HG03565 (cell line): ENCODE results near the gene EXOC6B.

ENCODE experiments used
- ATAC-seq: cut with Tn5 transposase; IDR thresholded peaks from one replicate; pipeline ENCODE4 v1.9.1; 2021; ENCODE audit warnings: mild to moderate bottlenecking, moderate library complexity; ENCODE audit not compliant: unreplicated experiment

EXOC6B gene

DNA sequence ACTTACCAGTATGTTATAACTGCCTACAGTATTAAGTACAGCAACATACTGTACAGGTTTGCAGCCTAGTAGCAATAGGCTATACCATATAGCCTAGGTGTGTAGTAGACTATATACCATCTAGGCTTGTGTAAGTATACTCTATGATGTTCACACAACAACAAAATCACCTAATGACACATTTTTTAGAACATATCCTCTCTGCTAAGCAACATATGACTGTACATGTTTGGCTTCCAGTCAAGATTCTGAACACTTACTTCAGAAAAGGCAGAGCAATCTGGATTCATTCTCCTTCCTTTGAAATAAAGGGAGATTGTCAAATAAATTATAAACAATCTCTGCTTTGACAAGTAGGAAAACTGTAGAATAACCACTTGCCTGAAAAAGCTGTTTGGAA, 81.8 kb downstream of the EXOC6B start:
- no peak for ATAC-seq

DNA sequence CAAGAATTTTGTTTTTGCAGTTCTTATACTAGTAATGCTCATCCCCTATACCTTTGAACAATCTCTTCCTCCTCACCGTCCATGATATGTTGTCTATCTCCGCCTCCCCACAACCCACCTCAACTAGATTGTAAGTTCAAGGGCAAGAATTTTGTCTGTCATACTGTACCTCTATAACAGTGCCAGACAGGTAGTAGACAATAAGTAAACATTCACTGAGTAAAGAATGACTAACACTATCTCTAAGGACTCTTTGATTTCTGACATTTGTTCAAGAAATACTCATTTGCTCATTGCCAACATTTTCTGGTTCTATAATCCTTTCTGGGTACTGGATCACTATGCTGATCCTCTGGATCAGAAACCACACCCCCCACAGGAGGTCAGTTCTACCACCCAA, 82.4 kb downstream of the EXOC6B start:
- no peak for ATAC-seq

DNA sequence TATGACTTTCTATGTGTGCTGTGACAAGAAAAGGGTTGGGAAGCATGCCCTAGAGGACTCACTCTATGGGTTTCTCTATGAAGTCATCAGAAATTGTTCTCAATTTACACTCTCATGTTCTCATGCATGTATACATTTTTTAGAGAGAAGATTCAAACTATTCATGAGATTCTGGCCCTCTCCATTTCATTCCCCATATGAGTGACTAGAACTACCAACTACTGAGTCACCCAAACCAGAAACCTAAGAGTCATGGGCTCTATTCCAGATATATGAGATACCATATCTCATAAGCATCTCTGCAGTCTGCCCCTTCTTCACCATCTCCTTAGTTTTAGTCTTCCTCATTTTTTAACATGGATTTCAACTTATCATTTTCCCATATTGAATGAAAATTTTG, 87.7 kb downstream of the EXOC6B start:
- no peak for ATAC-seq

DNA sequence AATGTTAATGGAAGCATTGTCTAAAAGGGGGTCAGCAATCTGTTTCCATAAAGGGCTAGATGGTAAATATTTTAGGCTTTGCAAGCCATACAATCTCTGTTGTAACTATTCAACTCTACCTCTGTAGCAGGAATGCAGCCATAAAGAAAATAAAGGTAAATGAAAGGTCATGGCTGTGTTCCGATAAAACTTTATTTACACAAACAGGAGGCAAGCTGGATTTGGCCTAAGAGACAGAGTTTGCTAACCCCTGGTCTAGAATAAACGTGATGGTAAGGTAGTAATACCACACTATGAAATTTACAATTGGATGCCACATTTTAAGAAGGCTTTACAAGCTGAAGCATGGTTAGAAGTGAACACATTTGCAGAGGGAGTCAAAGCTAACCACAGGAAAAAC, 91.4 kb downstream of the EXOC6B start:
- ATAC-seq: no peak

DNA sequence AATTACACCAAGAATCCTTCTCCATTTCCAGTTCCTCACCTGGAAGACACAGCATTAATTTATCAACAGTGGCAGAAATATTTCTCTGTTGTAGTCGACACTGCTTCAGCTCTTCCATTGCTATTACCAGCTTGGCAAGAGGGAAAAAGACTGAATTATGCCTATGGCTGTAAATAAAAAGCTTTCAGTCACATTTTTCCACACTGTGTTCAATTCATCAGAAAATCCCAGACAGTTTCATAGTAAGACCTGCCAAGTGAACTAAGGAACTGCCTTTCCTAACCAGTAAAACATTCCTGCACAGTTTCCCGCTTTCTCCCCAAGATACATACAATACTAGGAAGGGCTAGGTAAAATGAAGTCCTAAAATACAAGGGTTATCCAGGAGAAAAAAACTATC, 94.7 kb downstream of the EXOC6B start:
- ATAC-seq: no peak

DNA sequence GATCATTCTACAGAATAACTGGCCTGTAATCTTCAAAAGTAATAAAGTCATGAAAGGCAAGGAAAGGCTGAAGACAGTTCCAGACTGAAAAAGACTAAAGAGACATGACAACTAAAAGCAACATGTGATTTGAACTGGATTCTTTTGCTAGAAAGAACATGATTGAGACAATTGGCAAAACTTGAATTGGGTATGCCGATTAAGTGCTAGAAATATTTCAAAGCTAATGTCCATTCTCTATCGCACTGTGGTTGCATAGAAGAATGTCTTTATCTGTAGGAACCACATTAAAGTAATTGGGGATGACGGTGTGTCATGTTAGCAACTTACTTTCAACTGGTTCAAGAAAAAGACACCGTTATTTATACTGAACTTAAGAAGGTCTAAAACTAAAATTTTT, 98.5 kb downstream of the EXOC6B start:
- ATAC-seq: no peak

DNA sequence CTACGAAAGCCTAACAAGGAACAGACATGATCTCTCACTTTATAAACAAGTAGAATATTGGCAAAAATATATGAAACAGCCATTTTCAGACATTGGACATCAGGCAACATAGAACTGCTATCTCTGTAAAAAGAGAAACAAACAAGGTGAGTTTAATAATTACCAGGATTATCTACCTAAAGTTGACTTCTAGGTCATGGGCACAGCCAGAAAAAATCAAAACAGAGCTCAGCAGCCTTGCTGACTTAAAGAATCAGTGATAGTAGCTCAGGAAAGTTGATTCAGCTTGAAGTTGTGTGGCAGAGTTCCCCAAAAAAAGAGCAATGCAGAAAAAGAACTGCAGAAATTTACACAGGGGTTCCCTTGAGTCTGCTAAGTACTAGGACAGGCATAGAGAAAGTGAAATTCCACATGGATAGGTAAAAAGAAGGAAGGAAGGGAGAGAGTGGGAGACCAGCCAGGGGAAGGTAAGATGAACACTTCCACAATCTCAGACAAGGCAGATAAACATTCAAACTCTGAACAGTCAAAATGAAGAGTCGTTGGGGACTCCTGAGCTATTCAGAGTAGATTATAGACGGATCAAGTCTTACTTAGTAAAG, 102.0 kb downstream of the EXOC6B start:
- no peak for ATAC-seq

DNA sequence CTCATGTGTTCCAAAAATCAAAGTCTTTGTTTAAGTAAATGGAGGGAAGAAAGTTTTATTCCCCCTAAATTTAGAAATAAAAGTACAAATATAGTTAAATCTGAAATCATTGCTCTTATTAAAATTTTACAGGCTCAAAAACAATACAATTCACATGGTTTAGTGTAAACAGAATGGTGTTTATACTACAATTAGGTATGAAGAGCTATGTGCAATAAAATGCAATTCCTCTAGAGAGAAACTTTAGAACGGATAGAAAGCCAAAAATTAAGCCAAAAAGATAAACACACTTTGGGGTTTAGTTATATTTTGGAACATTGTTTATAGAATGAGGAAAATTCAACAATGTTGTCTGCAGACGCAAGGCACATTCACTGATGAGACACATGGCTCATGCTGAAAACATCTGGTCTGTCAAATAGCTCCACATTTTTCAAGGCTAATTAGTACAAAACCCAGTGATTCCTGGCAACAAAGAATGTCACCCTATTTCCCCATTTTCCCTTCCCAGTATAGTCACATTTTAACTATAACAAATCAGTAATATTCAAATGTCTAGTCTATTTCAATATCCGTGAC, 103.3 kb downstream of the EXOC6B start:
- ATAC-seq: no peak

DNA sequence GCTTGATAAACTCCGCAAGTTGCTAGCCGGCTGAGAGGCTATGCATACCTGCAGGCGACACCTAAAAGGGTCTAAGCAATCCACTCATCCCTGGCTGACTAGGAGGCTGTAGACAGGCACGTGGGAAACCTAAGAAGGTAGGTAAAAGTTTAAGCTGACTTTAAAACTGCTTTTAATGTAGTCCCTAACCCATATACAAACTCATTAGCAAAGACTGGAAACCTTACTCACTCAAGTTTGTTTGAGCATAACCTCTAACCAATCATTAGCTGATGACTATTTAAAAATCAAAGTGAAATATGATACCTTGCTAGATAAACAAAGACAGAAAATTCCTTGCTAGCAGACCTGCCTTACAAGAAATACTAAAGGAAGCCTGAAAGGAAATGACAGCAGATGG, 106.4 kb downstream of the EXOC6B start:
- no peak for ATAC-seq

DNA sequence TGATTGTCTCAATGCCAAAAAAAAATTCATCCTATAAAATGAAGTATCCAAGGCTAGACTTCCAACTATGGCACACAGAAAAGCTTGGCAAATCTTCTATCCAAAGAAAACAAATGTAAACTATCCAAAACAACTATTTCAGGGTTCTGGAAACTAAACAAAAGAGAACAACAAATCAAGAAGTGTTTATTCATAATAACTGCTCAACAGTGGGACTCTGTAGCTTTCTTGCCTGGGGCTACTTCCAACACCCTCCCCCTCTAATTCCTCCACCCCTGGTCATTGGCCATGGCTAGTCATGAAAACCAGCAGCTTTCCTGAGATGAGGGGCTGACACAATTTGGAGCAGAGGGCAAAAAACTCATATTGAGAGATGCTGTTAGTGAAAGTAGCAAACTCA, 107.0 kb downstream of the EXOC6B start:
- no peak for ATAC-seq

DNA sequence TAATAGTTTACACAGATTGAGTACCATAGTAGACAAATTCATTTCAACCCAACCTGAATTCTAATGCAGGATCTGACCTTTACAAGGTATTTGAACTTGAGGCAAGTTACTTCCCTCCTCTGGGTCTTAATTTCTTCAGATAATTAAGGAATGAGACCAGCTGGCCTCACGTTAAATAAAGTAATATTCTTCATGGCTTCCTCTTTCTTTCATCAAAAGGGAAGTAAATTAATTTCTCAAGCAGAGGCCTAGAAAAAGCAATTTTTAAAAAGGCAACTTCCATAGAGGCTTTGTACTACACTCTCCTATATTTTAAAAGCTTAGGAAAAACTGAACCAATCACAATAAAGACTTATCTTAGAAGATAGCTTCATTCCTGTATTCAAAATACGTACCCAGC, 109.2 kb downstream of the EXOC6B start:
- ATAC-seq: no peak

DNA sequence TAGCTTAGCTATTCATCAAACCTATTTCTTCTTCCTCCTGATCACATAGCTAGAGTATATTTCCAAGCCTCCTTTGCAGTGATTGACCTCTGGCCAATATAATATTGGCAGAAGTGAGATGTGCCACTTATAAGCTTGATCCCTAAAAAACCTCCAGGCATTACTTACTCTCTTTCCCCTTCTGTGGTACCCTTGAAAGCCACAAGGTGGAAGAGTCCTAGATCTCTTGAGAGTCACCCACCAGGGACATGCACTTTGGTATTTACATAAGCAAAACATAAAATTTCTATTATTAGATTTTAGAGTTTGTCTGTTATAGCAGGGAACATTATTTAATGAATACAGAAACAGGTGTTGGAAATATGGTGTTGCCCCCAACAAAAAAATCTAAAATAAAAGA, 112.0 kb downstream of the EXOC6B start:
- ATAC-seq: no peak

DNA sequence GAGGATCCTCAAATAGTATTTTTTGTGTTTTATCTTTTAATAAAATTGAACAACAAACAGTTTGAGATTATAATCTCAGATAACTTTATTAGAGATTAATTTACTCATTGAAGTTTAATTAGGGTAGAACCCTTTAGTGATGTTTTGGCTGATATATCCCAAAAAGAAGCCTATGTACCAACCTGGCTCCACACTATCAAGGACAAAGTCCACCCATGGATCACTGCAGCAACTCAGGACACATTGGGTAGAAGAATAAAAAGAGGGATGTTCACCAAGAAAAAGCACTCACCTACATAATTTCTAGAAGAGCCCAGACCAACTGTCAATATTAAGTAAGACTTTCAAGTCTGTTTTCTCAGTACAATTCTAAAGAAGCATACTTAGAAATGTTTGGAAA, 112.9 kb downstream of the EXOC6B start:
- ATAC-seq: no peak

DNA sequence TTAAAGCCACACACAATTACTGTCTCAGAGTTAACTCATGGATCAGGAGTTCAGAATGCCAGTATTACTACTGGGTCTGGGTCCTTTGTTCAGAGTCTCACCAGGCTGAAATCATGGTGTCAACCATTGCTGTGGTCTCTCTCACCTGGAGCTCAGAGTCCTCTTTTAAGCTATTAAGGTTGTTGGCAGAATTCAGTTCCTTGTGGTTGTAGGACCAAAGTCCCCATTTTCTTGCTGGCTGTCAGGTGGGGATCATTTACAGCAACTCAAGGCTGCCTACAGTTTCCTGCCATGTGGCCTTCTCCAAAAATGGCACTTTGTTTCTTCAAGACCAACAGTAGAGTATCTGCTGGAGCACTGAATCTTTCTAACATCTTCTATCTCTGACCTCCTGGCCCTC, 113.5 kb downstream of the EXOC6B start:
- no peak for ATAC-seq

DNA sequence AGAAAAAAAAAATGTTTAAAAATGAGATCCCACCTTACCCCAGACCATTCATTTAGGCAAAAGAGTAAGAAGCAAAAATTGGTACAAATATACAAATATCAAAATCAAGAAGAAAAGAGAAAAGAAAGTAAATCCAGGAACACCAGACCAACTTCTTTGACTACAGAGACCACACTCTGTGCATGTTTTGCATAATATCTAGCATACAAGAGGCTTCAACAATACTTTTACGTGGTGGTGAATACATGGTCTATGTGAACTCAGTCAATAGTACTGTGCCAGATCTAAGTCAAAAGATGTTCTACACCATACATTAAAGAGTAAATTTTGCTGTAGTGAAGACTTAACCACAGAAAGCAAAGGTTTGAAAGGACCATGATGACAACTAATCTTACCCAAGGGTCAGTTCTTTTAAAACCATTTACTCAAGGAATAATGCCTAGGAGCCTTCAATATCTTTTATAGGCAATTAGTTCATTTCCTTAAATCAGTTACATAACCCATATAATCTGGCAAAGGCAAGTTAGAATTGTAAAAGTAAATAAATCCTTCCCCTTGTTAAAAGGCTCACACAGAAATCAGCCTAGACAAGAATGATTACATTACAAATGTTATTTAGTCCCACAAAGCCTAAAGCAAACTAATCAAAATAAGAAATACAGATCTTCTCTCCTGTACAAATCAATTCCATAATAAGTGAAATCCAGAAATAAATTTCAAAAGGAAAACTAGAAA, 115.2 kb downstream of the EXOC6B start:
- peak; percentile 43 for ATAC-seq

DNA sequence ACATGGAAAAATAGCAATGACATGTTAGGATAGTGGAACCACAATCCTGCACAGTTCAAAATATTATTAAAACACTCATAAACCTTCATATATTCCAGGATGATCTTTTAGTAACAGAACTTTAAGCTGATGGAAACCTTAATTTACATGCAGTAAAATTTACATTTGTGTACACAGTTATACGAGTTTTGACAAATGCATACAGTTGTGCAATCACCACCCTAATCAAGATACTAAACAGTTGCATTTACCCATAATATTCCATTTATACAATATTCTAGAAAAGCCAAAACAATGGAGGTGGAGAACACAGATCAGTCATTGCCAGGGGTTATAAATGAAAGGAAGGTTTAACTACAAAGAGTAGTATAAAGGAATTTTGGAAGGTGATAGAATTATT, 117.6 kb downstream of the EXOC6B start:
- ATAC-seq: no peak

DNA sequence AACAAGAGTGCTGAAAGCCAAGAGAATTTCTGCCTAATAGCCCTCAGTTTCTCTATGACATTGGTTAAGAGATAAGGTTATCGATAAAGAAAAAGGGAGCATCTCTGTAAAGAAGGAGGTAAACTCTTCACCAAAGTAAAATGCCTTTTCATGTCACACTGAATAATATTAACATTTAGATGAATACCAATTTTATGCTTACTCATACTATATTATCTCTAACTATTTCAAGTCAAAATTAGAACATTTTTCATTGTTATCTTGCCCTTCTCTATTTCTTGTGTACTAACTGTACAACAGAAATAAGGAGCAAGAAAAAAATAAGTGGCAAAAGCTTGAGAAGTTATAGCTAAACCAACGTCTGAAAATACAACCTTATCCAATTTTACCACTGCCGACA, 127.5 kb downstream of the EXOC6B start:
- ATAC-seq: no peak

DNA sequence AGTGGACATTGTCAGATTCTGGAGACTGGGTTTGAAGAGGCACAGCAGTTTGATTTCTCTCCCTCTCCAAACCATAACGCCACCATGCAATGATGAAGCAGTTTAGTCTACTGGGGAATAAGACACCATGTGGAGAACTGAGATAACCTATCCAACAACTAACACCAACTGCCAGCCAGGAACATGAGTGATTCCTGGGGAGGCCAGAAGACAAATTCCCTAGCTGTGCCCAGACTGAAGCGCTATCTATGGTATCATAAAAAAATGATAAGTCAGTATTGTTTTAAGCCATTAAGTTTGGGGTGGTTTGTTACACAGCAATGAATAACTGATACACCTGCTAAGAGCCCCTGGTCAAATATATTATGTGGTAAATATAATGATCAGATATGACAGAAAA, 129.3 kb downstream of the EXOC6B start:
- ATAC-seq: no peak

DNA sequence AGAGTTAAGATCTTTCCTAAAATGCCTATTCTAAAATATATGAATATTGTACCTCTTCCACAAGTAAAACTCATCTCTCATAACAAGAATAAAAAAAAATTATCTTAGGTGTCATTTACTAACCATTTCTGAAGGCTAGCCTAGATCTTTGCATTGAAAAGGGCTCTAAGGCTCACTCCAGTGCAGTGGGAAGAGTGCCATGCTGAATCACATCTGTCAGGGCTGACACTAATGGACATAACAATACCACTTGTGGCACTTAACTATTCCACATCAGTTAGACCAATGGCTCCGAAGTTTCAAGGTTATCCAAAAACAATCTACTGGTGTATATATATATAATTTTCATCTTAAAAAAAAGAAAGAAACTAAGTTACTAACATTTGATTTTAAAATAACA, 130.2 kb downstream of the EXOC6B start:
- no peak for ATAC-seq

DNA sequence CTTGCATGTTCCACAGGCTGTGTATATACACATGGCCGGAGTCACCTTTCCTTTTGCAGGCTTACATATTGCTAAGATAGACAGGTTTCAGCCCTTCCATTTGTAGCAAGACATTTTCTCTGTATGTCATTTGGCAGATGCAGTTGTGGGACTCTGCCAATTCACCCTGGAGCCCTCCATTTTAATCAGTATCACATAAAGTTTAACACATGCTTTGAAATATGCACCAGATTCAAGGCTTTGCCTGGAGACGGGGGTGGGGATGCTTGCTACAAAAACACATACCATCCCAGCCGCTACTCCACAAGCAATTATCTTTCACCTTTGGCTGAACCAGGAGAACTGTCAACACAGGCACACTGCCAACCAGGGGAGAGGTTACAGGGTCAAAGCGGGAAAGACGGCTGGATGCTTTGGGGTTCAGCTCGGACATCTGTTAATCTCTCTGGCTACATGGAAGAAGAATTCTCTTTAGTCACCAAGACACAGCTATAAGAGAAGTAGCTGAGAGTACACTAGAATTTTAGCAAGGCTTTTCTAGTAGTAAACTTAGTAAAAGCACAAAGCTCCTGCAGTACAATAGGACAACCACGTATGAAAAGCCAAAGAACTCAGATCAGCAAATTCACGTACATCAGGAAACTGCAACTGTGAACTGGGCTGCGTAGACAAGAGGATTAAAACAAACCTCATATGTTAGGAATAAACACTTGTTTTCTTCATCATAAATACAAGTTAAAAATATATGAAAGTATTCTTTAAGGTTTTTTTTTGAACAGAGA, 130.9 kb downstream of the EXOC6B start:
- ATAC-seq: no peak

DNA sequence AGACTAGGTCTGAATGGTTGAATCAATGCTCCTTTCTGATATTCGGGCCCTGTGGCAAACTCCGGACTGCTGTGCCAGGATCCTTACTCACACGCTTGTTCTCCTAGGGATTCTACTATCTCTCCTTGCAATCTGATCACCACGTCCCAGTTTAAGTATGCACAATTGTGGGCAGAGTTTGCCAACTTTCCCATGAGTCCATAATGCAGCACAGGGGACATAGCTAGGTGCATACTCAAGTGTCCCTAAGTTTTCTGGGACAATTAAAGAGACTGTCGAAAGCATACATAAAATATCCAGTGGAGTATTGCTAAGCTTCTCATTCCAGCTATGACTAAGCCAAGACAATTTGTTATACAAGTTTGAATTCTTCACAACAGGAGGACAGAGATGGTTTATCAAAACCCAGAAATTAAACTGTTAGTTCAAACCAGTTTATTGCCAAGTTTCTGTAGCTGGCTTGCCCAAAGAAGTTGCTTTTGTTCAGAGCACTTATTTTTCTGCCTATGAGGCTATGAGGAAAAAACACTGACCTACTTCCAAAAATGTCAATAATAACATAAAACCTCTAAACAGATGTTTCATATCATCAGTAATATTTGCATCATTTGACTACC, 136.1 kb downstream of the EXOC6B start:
- ATAC-seq: no peak
